ENCODE results near the gene LCNL1. TPM values are rescaled to one million over a fixed set of nuclear protein-coding genes. Genes with fewer than 3 reads are reported as not detected.

The LCNL1 gene
- total RNA-seq, 2 donors from 2014 or later, result 0.06 TPM; not detected in 1

DNA sequence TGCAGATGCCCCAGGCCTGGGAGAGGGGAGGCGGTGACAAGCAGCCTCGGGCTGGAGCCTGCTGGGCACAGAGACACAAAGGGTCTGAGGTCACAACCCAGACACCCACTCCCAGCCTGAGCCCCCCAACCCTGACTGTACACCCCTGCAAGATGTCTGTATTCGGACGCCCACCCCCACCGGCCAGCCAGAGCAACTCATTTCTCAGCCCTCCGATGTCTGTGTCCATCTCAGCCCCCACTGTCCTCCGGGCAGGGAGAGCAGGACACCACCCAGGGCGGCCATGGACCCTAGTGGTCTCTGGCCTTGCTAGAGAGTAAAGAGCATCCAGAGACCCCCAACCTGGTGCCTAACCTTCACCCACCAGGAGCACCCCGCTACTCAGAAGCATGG is 26.9 kb upstream of the LCNL1 start:
- intact Hi-C loops (cut with DNase I, micrococcal nuclease), result no loop called here
- DNase-seq (no peak), ATAC-seq (no peak)

DNA sequence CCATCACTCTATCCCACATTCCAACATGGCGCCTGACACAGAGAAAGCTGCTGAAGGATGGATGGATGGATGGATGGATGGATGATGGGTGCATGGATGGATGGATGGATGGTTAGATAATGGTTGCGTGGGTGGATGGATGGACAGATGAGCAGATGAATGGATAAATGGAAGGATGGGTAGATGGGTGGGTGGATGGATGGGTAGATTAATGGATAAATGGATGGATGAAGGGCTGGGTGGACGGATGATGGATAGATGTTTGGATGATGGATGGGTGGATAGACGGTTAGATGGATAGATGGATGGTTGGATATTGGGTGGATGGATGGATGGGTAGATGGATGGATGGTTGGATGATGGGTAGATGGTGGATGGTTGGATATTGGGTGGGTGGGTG is 26.2 kb upstream of the LCNL1 start:
- ATAC-seq, result no peak
- no peak for DNase-seq
- intact Hi-C loops (cut with DNase I, micrococcal nuclease), result no loop called here

DNA sequence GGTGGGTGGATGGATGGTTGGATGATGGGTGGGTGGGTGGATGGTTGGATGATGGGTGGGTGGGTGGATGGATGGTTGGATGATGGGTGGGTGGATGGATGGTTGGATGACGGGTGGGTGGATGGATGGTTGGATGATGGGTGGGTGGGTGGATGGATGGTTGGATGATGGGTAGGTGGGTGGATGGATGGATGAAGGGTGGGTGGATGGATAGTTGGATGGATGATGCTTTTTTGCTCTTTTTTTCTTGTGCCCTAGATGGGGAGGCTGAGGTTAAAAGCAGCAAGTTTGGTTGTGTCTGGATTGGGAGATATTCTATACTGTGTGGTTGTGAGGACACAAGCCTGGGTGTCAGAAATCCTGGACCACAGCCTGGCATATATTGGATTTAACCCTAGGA is 25.3 kb upstream of the LCNL1 start:
- intact Hi-C loops (cut with DNase I, micrococcal nuclease), result no loop called here
- ATAC-seq (no peak), DNase-seq (no peak)

DNA sequence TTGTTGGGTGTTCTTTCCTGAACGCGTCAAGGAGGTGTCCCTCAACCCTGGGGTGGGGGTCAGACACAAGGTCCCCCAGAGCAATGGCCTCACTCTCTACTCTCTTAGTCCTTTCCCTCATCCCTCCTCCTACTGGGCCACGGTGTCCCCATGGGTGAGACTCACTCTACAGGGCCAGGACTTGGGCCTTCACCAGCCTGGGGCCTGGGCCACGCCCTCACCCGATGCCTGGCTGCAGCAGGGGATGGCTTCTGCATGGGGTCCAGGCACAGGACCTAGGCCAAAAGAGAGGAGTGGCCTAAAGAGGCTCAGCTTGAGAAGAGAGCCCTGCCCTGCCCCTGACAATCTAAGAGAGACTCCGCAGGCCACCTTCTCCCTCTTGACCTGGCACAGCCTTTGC is 24.9 kb upstream of the LCNL1 start:
- no peak for ATAC-seq
- no peak for DNase-seq
- intact Hi-C loops (cut with DNase I, micrococcal nuclease), result no loop called here

DNA sequence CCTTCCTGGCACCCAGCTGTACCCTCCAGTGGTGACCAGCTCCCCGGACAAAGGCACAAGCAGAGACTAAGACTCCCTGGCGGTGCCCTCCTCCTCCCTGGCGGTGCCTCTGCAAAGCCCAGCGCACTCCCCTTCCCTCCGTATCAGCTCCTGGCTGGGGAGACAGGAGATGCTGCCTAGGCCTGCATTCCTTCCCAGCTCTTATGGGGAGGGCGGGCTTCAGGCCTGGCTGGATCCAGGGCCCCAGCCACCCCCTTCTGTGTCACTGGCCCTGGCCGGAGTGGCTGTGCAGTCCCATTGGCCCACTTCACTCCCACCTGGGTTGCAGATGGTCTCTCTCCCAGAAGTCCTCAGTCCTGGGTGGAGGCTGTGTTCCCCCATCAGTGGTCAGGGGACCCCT is 24.3 kb upstream of the LCNL1 start:
- ATAC-seq, result no peak
- intact Hi-C loops (cut with DNase I, micrococcal nuclease), result no loop called here
- no peak for DNase-seq

DNA sequence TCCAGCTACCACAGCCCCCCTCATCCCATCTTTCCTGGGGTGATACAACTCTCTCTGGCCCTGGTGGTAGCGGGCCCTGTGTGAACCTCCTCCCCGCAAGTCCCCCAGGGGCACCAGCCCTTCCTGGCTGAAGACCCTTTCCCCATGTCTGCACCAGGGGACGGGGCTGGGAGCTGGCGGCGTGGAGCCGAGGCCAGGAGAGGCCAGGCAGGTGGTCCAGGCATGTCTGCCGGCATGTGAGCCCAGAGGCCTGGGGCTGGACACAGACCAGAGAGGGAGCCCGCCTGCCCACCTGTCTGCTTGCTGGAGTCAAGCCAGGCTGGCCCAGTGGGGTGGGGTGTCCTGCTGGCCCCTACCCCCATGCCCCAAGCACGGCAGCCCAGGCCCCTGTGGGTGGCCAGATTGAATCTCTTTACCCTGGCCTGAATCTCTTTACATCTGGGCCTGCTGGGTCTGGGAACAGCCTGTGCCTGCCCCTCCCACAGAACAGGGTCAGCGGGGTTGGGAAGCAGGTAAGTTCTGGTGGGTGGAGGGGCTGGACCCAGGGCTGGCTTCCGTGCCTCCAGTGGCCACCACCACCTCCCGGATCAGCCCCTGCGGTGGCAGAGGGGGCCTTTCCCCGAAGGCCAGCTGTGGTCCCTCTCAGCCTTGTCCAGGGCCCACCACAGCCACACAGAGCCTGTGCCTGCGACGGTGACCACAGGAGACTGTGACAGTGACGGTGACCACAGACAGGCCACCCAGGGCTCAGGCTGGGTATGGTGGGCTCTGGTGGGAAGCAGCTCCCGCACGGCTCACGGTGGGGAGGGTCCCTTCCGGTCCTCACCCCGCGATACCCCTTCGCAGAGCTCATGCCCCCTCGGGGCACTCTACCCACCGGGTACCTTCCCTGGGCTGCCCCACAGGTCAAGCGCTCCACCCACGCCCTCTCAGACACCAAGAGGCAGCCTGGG is 23.6 kb upstream of the LCNL1 start:
- intact Hi-C loops (cut with DNase I, micrococcal nuclease), result no loop called here
- ATAC-seq (no peak), DNase-seq (no peak)

DNA sequence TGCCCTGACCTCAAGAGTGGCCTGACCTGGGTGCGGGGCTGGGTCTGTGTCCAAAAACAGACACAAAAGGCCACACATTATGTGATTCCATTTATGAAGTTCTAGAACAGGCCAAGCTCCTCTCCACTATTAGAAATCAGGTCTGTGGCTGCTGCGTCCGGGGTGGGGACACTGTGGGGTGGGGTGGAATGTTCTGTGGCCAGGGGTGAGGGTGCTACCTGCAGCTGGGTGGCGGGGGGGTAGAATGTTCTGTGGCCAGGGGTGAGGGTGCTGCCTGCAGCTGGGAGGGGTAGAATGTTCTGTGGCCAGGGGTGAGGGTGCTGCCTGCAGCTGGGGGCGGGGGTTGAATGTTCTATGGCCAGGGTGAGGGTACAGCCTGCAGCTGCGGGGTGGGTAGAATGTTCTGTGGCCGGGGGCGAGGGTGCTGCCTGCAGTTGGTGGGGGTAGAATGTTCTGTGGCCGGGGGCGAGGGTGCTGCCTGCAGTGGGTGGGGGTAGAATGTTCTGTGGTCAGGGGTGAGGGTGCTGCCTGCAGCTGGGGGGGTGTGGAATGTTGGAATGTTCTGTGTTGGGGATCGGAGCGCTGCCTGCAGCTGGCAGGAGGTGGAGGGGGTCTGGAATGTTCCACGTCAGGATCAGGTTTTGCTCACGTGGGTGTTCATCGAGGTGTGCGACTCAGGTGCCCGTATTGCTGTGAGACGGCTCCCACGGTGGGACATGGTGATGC is 22.4 kb upstream of the LCNL1 start:
- no peak for DNase-seq
- ATAC-seq, result no peak
- intact Hi-C loops (cut with DNase I, micrococcal nuclease), result no loop called here

DNA sequence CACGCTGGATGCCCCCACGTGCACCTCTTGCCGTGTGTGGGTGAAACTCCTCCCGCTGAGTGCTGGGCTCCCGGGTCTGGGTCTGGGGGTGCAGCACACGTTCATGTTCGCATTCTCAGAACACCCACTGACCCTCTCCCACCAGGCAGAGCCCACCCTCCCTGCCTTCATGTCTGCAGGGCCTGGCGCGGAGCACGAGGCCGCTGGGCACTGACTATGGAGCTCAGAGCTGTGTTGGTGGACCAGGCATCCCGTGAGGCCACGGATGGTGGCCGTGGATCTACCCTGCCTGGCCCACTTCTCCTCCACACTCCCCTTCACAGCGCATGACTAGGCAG is 21.9 kb upstream of the LCNL1 start:
- DNase-seq, result no peak
- intact Hi-C loops (cut with DNase I, micrococcal nuclease), result no loop called here
- ATAC-seq, result no peak

DNA sequence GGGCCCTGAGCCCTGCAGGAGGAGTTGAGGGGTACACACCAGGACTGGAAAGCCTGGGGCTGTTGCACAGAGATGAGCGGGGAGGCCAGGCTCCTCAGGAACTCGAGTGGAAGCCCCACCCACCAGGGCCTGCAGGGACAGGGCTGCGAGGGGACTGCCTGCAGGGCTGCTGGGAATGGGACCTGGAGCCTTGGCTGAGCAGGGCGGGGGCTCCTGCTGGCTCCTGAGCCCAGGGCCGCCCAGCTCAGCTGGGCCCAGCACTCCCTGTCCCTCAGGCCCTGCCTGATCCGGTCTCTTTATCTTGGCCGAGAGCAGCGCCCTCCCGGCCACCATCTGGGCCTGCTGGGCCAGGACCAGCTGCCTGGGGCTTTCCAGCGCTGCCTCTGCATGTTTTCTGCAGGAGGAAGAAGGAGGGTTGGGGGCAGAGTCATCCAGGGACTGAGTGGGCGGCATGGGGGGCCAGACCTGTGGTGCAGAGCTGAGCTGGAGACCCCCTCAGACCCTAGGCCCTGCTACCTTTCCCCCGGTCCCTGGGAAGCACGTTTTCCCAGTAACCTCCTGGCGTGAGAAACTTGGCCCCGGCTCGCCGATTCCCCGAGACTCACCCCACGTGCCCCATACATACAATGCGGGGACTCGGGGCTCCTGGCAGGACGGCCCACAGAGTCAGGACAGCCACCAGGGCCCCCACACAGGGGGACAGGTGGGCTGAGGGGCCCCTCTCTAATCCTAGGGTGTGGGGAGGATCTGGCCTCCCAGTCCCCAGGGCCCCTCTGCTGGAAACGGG is 21.3 kb upstream of the LCNL1 start:
- no peak for ATAC-seq

DNA sequence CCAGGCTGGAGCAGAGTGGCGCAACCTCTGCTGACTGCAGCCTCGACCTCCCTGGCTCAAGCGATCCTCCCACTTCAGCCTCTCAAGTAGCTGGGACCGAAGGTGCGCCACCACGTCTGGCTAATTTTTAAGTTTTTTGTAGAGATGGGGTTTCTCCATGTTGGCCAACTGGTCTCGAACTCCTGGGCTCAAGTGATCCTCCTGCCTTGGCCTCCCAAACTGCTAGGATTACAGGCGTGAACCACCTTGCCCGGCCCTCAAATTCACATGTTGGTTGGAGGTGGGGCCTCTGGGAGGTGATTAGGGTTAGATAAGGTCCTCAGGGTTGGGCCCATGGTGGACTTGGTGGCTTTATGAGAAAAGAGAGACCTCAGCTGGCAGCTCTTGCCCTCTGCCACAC is 20.6 kb upstream of the LCNL1 start:
- no peak for DNase-seq
- no peak for ATAC-seq
- intact Hi-C loops (cut with DNase I, micrococcal nuclease), result no loop called here

More for the DNA sequence above, 21.3 kb upstream of the LCNL1 start:
- no peak for DNase-seq
- intact Hi-C loops (cut with DNase I, micrococcal nuclease), result no loop called here

DNA sequence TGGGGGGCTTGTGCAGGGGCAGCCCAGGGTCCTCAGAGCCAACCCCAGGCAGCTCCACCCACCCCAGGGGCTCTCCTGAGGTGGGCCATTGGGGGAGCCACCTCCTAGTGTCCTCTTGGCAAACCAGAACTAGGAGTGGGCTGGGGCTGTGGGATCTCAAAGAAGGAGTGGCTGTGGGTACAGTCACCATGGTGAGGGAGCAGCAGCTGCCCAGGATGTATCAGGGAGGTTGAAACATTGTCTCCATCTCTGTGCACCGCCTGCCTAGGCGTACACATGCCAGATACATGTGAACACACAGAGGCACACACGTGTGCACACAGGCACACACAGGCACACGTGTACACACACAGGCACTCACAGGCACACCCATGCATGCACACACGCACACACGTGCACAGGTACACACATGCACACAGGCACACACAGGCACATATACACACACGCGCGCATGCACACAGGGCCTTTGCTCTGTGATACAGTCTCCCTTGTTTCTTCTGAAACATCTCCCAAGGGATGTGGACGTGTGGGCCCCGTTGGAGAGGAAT is 20.0 kb upstream of the LCNL1 start:
- ATAC-seq, result no peak
- no peak for DNase-seq
- intact Hi-C loops (cut with DNase I, micrococcal nuclease), result no loop called here

DNA sequence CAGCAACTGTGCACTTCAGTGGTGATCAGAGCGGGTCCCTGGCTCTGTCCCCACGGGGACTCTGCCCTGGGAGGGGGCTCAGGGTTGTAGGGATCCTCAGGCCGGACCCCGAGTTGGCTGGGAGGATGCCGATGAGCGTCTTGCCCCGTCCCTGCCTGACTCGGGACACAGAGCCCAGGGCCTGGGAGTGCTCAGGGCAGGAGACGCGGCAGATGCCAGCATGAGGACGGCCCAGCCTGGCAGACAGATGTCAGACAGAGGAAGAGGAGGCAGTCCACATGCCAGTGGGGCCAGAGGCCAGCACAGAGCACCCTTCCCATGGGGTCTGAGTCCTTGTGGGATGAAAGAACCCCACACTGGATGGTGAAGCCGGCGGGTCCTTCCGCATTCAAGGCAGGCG is 19.5 kb upstream of the LCNL1 start:
- intact Hi-C loops (cut with DNase I, micrococcal nuclease), result no loop called here
- ATAC-seq (no peak), DNase-seq (no peak)

DNA sequence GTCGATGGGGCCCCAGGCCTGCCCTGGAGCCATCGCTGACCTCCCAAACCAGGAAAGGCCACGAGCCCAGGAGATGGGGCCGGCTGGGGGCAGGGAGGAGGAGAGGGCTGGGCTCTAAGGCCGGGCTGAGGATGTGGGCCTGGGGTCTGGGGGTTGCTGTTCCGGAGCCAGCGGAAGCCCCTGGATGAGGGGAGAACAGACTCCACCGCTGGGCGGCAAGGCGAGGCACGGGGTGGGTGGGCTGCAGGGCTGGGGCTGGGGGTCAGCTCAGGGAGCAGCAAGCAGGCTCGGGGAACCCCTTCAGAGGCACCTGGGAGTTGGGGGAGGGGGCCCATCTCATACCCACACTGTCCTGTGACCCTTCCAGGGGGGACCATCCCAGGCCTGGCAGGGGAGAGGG is 19.0 kb upstream of the LCNL1 start:
- intact Hi-C loops (cut with DNase I, micrococcal nuclease), result no loop called here
- ATAC-seq, result no peak
- DNase-seq, result no peak

DNA sequence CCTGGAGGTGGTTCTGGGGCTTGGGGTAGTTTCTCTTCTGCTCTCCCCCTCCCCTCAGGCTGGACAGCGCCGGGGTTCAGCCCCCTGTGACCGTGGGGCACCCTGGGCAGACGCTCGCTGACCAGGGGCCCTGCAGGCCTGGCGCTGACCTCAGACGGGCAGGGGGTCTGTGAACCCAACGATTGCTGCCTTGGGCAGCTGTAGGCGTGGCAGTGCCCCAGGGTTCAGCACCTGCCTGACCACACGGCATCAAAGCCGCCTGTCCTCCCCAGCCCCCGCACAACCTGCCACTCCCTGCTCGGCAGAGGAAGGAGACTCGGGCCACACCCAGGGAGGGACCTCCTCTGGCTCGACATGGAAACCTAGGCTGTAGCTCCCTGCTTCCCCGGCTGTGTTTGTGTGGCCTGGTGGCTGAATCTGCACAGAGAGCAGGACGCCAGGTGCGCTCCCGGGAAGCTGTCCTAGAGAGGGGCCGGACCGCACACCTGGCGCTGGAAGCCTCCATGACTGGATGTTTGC is 18.6 kb upstream of the LCNL1 start:
- peak; percentile 80 to 82 for DNase-seq
- intact Hi-C loops (cut with DNase I, micrococcal nuclease), result no loop called here
- ATAC-seq, result peak; percentile 96

DNA sequence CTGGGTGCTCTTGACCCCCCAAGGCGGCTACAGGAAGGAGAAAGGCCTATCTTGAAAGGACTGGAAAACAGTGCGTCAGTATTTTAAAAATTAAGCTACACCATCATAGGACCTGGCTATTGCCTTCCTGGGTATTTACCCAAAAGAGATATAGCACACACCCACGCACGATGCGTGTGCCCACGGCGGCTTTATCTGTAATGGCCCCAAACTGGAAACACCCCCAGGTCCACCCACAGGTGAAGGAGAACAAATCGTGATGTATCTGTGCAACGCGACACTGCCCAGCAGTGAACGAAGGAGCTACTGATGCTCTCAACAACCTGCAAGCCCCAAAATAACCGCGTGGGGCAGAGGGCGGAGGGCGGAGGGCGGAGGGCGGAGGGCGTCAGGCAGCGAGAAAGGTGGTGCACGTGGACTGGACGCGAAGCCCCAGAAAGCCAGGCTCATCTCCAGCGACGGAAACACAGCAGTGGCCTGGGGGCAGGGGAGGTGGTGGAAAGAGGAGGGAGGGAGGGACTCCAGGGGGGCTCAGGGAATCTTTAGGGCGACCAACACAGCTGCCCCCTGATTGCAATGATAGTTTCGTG is 17.9 kb upstream of the LCNL1 start:
- ATAC-seq, result peak; percentile 4
- intact Hi-C loops (cut with DNase I, micrococcal nuclease), result no loop called here
- DNase-seq, result no peak

DNA sequence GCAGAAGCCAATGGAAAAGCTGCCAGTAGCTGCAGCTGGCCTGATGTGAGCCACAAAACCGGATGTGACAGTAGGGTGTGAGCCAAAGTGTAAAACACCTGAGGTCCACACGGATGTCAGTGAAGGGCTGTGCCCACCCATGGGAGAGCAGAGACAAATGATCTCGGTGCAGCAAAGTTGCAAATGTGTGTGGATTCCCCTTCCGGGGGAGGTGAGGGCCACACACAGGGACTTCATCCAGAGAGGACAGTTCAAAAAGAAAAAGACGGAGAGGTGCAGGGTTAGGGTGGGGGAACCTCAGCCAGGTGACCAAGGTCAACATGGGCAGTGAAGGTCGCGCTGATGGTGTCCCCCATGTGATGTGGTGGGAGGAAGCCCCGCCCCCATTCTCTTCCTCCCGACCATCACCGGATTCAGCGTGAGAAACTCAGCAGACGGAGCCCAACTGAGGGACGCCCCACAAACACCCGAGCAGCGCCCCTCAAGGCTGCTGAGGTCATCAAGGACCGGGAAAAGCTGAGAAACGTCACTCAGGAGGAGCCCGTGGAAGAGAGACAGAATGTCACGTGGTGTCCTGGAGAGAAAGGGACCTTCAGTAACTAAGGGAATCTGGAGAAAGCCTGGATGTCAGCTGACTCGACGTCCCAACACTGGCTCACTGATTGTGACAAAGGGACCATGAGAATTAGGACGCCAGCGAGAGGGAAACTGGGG is 16.9 kb upstream of the LCNL1 start:
- DNase-seq, result no peak
- intact Hi-C loops (cut with DNase I, micrococcal nuclease), result no loop called here
- no peak for ATAC-seq

DNA sequence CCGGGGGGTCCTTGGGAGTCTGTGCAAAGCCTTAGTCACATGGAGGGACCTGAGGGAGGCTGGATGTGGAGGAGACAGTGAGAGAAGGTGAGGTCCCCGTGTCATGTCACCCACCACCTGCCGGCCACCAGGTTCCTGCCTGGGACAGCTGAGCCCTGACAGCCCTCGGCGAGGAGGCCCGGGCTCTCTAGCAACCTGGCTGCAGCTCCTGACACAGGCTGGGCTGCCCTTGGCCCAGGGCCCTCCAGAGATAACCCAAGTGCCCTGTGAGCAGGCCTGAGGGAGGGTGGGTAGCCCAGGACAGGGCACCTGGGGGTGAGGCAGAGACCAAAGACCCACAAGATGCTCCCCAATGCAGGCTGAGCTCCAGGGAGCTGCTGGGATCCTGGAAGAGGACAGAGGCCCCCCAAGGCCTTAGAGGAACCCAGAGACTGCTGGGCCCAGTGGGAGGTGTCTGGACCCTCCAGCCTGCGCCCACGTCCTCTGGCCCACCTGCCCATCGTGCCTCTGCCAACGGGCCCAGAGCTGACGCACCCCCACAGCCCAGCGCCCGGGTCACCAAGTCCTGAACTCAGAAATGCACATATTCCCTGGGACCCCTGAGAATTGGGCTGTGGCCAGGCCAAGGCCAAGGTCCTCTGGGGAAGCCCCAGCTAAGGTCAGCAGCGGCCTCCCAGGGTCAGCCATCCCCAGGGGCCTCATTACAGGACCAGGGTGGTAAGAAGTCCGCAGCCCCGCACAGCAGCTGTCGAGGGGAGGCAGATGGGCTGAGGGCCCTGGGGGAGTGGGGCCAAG is 14.3 kb upstream of the LCNL1 start:
- intact Hi-C loops (cut with DNase I, micrococcal nuclease), result no loop called here
- ATAC-seq, result no peak
- DNase-seq, result no peak

DNA sequence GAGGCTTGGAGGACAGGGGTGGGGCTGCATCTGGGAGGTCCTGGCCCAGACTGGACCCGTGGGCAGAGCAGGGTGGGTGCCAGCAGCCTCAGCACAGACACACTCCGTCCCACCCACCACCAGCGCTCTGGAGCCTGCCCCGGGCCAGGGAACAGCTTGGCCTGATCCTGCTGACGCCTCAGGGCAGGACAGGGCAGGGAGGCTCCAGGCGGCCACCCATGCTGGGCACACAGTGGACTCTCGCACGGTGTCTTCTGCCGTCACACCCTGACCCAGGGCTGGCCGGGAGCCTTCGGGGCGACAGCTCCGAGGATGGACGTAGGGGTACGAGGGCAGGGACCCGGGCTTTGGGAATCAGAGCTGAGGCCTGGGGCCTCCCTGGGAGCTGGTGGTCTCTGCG is 13.6 kb upstream of the LCNL1 start:
- DNase-seq (no peak), ATAC-seq (no peak)
- intact Hi-C loops (cut with DNase I, micrococcal nuclease), result no loop called here

Data from left colon (tissue), 2 donors.